Measurements from ENCODE around the gene CREBBP.

GRCh38 chr16:3767333-3767986 lies 113.1 kb downstream of the CREBBP start:
- TF ChIP-seq CTCF (IDR thresholded peaks at IDR 0.05; ENCODE audit: low read length) (no peak), EZH2 (IDR thresholded peaks at IDR 0.05; ENCODE audit: borderline replicate concordance, low read length) (no peak)
